A549 (cell line): ENCODE data around the gene YDJC. TPM values are rescaled to one million over a fixed set of nuclear protein-coding genes. Genes with fewer than 3 reads are reported as not detected.

Experiments
- ATAC-seq, 2 experiments: fragments of 200-7000 bp in 1 of 2; fragments of >200 bp in 1 of 2; cut with Nextera tagmentation in 1 of 2; cut with Tn5 transposase in 1 of 2; 3 replicates each; pipeline versions ENCODE4 v1.8.0 to v1.9.1; 2018 to 2020; ENCODE audit warnings: mild to moderate bottlenecking in 1 of 2, moderate library complexity in 1 of 2
- CTCF ChIA-PET: fragments of 300-600 bp; sonication (Branson Sonifier 250); formaldehyde crosslinking; extraction: SDS; loops from one replicate; lab custom pipeline; 2021; ENCODE audit warnings: antibody characterized with exemption, inconsistent platforms; lab: Yijun Ruan, JAX
- POLR2A ChIA-PET: fragments of 350-600 bp; formaldehyde crosslinking; extraction: SDS; loops from one replicate; lab custom pipeline; 2021; ENCODE audit warnings: antibody characterized with exemption, inconsistent platforms; lab: Yijun Ruan, JAX
- DNase-seq, 2 experiments: peaks; one replicate each; pipeline versions ENCODE4 v3.0.0 to v3.0.0-alpha.2; 2011 to 2016; ENCODE audit warnings: low read depth in 1 of 2, low spot score in 1 of 2
- FAIRE-seq: peaks from 2 replicates; lab custom pipeline; 2011; peaks lifted over from hg19 to GRCh38; lab: Jason Lieb, UNC
- H3K27ac ChIP-seq, 2 experiments: fragments of >200 bp; sonication (Bioruptor Twin); formaldehyde crosslinking; 3 replicates each; pipeline ENCODE4 v1.5.1; 2016 to 2017
- H3K4me1 ChIP-seq: fragments of >200 bp; sonication (Bioruptor Twin); formaldehyde crosslinking; 3 replicates; pipeline ENCODE4 v1.6.1; 2016
- H3K4me2 ChIP-seq: fragments of >200 bp; sonication (Bioruptor Twin); formaldehyde crosslinking; 3 replicates; pipeline ENCODE4 v1.6.1; 2016
- H3K4me3 ChIP-seq: fragments of >200 bp; sonication (Bioruptor Twin); formaldehyde crosslinking; 3 replicates; pipeline ENCODE4 v1.5.1; 2016
- H3K9me3 ChIP-seq: fragments of >200 bp; sonication (Bioruptor Twin); formaldehyde crosslinking; 3 replicates; pipeline ENCODE4 v1.6.1; 2016
- CBX8 ChIP-seq: fragments of 200-600 bp; sonication (generic); IDR thresholded peaks from 2 replicates; pipeline ENCODE4 v1.6.1; 2016
- CHD2 ChIP-seq: fragments of 150-350 bp; IDR thresholded peaks from 2 replicates; pipeline ENCODE4 v1.6.1; 2014; ENCODE audit warnings: low read length; ENCODE audit not compliant: partially characterized antibody
- ESRRA ChIP-seq: fragments of 150-350 bp; IDR thresholded peaks from 2 replicates; pipeline ENCODE4 v1.6.1; 2014; ENCODE audit warnings: mild to moderate bottlenecking, low read length, borderline replicate concordance
- FOSB ChIP-seq: fragments of 250-450 bp; sonication (Bioruptor Pico); IDR thresholded peaks from 2 replicates; pipeline ENCODE4 v1.5.0; 2020; ENCODE audit warnings: mild to moderate bottlenecking, moderate library complexity
- MAFK ChIP-seq: fragments of 450-650 bp; IDR thresholded peaks from 2 replicates; pipeline ENCODE4 v1.6.1; 2014; ENCODE audit not compliant: partially characterized antibody
- NR3C1 ChIP-seq: fragments of >200 bp; sonication (Bioruptor Twin); formaldehyde crosslinking; IDR thresholded peaks from 3 replicates; pipeline ENCODE4 v1.6.1; 2017
- PHF8 ChIP-seq: fragments of 200-600 bp; sonication (generic); IDR thresholded peaks from 2 replicates; pipeline ENCODE4 v1.6.1; 2016; ENCODE audit warnings: low read depth, mild to moderate bottlenecking, antibody characterized with exemption, moderate library complexity, borderline replicate concordance
- POLR2AphosphoS2 ChIP-seq: conservative IDR thresholded peaks from 2 replicates; pipeline ENCODE4 v1.6.1; 2012; ENCODE audit warnings: low read length, improper control_type of control experiment, inconsistent platforms
- RNF2 ChIP-seq: fragments of 200-600 bp; sonication (generic); IDR thresholded peaks from 2 replicates; pipeline ENCODE4 v1.6.1; 2016; ENCODE audit warnings: low read depth, mild to moderate bottlenecking, antibody characterized with exemption, moderate library complexity, borderline replicate concordance
- TFCP2L1 ChIP-seq: fragments of 250-450 bp; sonication (Bioruptor Pico); IDR thresholded peaks from 2 replicates; pipeline ENCODE4 v1.5.0; 2021; ENCODE audit warnings: mild to moderate bottlenecking
- ZFP36 ChIP-seq: fragments of 450-650 bp; IDR thresholded peaks from 2 replicates; pipeline ENCODE4 v1.6.1; 2014; ENCODE audit warnings: borderline replicate concordance; ENCODE audit not compliant: partially characterized antibody
- ZNF302 ChIP-seq: fragments of 250-450 bp; sonication (Bioruptor Pico); IDR thresholded peaks from 2 replicates; pipeline ENCODE4 v1.9.0; 2021; ENCODE audit warnings: inconsistent platforms, mild to moderate bottlenecking, moderate library complexity
- ZSCAN20 ChIP-seq: fragments of 250-450 bp; sonication (Bioruptor Pico); IDR thresholded peaks from 2 replicates; pipeline ENCODE4 v1.8.0; 2022; ENCODE audit warnings: mild to moderate bottlenecking, moderate library complexity
- WGBS: methylation state at CpG from one replicate; pipeline ENCODE4 v1.1.6; 2017; ENCODE audit errors: missing lambda C conversion rate; 5-methylcytosine and 5-hydroxymethylcytosine counted together
- polyA plus RNA-seq, 4 experiments: library from polyadenylated mRNA; depleted of rRNA in 3 of 4; stranded (reverse); fragments of >200 nt; fragmentation: RNase III in 1 of 4; extraction: RNeasy Plus Mini Kit Qiagen cat#74134 plus additional on column Dnase treatment in 1 of 4; gene quantifications; 2 replicates in 3 of 4; 3 replicates in 1 of 4; pipeline ENCODE4 v1.2.3, GENCODE V29; 2011 to 2017
- TF ChIP-seq, protein P1 (sequence below): fragments of >200 bp; sonication (Bioruptor Twin); formaldehyde crosslinking; IDR thresholded peaks from 2 replicates; pipeline ENCODE4 v1.6.1; 2016
- TF ChIP-seq, protein P2 (sequence below): fragments of >200 bp; sonication (Bioruptor Twin); formaldehyde crosslinking; IDR thresholded peaks from 3 replicates; pipeline ENCODE4 v1.6.1; 2016
- TF ChIP-seq, protein P3 (sequence below): fragments of >200 bp; sonication (Bioruptor Twin); formaldehyde crosslinking; IDR thresholded peaks from 3 replicates; pipeline ENCODE4 v1.5.1; 2016

The YDJC gene
- polyA plus RNA-seq, 2 of the 4 experiments (the other 2 are of a cell fraction): 24.8 to 28.3 TPM

DNA sequence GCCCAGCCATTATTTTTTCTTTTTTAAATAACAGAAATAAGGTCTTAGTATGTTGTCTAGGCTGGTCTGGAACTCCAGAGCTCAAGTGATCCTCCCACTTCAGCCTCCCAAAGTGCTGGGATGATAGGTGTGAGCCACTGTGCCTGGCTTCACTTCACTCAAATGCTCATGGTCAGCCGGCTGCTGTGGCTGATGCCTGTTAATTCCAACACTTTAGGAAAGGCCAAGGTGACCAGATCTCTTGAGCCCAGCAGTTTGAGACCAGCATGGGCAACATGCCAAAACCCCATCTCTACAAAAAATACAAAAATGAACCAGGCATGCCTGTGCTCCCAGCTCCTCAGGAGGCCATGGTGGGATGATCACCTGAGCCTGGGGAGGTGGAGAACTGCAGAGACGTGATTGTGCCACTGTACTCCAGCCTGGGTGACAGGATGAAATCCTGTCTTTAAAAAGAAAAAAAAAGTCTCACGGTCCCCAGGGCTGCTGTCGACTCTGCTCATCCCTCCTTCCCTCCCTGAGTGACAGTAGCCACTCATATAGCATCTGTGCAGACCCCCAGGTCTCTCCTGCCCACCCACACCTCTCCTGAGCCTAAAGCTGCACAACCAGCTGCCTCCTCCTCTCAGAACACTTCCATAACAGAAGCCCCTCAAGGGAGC lies 3.6 kb downstream of the YDJC start:
- no peak overlapping the region for H3K4me2 ChIP-seq
- TF ChIP-seq CBX8 (no peak), NR3C1 (no peak), ZNF302 (CRISPR knock-in tag) (no peak), FOSB (no peak), PHF8 (no peak)
- TF ChIP-seq, all 56 proteins: peak for 0
- no peak overlapping the region for H3K27ac ChIP-seq
- DNase-seq (no peak), ATAC-seq (no peak), FAIRE-seq (no peak)
- 72% methylated on average over 4 of the region's 4 CpGs for WGBS
- CTCF ChIA-PET: interaction anchor here (1.0 to 9.7 kb wide), 3 partner anchors 10 to 20 kb away, joined by 3 to 133 read pairs (median 35); partner anchors contain the start of gene SDF2L1
- POLR2A ChIA-PET: interaction anchor here (2.7 kb wide), 1 partner anchor 16 kb away, joined by 10 read pairs; the partner anchor contains the start of gene SDF2L1
- no peak overlapping the region for H3K4me3 ChIP-seq
- H3K9me3 ChIP-seq: no peaks in the 10 kb centered on the region
- H3K4me1 ChIP-seq: peaks cover 14% of the 10 kb centered on the region; the same call in 1 of the 3 replicates

DNA sequence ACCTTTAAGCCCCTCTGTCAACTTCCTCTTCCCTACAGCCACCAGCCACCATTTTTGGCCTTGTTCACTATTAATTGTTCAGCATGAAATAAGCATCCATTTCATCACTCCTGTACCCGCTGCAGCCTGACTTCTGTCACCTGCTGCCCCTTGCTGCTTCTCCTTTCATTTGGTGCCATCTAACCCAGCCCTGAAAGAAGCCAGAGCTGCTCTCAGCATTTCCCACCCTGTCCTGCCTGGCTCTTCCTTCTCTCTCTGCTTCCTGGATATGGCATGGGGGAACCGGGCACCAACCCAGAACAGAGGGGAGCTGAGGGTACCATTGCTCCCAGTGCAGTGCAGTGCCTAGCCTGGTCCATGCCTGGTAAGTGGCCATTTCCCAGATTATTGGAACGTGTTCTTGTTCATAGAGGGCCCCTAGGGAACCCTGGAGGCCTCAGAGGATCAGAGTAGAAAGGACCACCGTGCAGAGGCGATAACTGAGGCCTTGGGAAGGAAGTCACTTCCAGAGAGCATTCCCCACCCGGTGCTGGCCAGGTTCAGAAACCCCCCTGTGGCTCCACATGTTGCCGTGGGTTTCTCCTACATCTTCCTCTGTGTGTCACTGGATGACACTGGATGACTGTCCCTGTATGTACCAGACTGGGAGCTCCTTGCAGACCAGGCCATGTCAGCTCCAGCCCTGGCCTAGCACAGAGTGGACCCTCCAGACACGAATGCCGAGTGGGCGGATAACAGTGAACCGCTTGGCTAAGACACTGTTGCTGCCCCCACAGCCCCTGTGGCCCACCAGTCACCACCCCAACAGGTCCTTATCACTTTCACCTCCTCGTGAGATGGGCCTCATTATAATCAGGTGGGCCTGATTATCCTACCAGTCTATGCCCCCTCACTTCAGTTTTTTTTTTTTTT lies 4.7 kb downstream of the YDJC start:
- H3K9me3 ChIP-seq: no peaks in the 10 kb centered on the region
- TF ChIP-seq ZFP36 (no peak), POLR2AphosphoS2 (no peak; the same call in 1 of the 2 replicates), PHF8 (no peak), ZSCAN20 (CRISPR knock-in tag) (no peak), ESRRA (no peak), RNF2 (no peak), ZNF302 (CRISPR knock-in tag) (no peak), MAFK (no peak)
- TF ChIP-seq, protein P1, sequence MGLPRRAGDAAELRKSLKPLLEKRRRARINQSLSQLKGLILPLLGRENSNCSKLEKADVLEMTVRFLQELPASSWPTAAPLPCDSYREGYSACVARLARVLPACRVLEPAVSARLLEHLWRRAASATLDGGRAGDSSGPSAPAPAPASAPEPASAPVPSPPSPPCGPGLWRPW: no peak
- TF ChIP-seq, protein P2, sequence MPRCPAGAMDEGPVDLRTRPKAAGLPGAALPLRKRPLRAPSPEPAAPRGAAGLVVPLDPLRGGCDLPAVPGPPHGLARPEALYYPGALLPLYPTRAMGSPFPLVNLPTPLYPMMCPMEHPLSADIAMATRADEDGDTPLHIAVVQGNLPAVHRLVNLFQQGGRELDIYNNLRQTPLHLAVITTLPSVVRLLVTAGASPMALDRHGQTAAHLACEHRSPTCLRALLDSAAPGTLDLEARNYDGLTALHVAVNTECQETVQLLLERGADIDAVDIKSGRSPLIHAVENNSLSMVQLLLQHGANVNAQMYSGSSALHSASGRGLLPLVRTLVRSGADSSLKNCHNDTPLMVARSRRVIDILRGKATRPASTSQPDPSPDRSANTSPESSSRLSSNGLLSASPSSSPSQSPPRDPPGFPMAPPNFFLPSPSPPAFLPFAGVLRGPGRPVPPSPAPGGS: no peak
- H3K27ac ChIP-seq: no peak overlapping the region
- DNase-seq (no peak), ATAC-seq (no peak), FAIRE-seq (no peak)
- peaks cover 14% of the 10 kb centered on the region; the same call in 1 of the 3 replicates for H3K4me1 ChIP-seq
- ChIA-PET POLR2A (interaction anchor here (2.7 kb wide), 1 partner anchor 17 kb away, joined by 10 read pairs; the partner anchor contains the start of gene SDF2L1), CTCF (interaction anchor here (0.6 to 2.8 kb wide), 5 partner anchors 10 to 35 kb away, joined by 3 to 14 read pairs (median 8); partner anchors contain the start of gene SDF2L1)
- WGBS: 95% methylated on average over 12 of the region's 12 CpGs
- no peak overlapping the region for H3K4me2 ChIP-seq
- no peak overlapping the region for H3K4me3 ChIP-seq

DNA sequence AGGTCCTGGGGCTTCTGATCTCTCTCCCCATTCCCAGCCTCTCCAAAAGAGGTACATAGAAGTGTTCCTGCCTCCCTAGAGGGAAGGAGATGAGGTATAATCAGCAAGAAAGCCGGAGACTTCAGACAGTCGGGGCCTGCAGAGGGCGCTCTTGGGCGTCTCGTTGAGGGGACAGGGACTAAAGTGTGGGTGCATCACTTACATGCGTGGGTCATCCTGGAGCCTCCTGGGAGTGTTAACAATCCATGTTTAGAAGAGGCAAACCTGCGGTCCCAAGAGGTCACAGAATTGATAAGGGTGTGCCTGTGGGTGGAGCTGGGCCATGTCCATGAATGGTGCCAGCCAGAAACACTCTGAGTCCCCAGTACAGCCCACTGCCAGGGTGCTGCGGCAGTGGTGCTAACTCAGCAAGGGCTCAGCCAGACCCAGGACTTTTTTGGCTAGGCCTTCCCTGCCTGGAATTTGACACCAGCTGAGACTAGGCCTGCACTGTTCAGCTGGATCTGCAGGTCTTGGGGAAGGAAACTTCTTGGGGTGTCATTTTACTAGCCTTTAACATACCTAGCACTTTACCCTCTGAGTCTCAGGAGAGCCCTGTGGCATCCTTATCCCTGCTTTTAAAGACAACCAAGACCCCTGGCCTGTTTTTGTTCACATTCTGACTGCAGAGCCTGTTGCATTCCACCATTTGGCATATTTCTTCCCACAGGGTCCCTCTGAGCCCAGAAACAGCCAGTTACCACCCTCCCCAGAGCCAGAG lies 5.5 kb downstream of the YDJC start:
- H3K9me3 ChIP-seq: no peaks in the 10 kb centered on the region
- ATAC-seq: peak; percentile 53 to 58
- peak in 1 of 2 experiments; percentile 31 for DNase-seq
- TF ChIP-seq, protein P3, sequence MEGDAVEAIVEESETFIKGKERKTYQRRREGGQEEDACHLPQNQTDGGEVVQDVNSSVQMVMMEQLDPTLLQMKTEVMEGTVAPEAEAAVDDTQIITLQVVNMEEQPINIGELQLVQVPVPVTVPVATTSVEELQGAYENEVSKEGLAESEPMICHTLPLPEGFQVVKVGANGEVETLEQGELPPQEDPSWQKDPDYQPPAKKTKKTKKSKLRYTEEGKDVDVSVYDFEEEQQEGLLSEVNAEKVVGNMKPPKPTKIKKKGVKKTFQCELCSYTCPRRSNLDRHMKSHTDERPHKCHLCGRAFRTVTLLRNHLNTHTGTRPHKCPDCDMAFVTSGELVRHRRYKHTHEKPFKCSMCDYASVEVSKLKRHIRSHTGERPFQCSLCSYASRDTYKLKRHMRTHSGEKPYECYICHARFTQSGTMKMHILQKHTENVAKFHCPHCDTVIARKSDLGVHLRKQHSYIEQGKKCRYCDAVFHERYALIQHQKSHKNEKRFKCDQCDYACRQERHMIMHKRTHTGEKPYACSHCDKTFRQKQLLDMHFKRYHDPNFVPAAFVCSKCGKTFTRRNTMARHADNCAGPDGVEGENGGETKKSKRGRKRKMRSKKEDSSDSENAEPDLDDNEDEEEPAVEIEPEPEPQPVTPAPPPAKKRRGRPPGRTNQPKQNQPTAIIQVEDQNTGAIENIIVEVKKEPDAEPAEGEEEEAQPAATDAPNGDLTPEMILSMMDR: peak; percentile 52
- TF ChIP-seq TFCP2L1: 0 out of 2 replicates have a peak, but pooled peaks have one; percentile 34
- no peak for TF ChIP-seq CHD2
- no peak for FAIRE-seq
- POLR2A ChIA-PET: interaction anchor here (1.1 to 2.7 kb wide), 2 partner anchors 18 kb away, joined by 4 to 10 read pairs; partner anchors contain the start of gene SDF2L1
- H3K27ac ChIP-seq: 0 out of 6 replicates have a peak overlapping the region, but pooled peaks of 1 of the 2 experiments have one; percentile 46
- no peak overlapping the region for H3K4me2 ChIP-seq
- 24% methylated on average over 3 of the region's 8 CpGs for WGBS
- no peak overlapping the region for H3K4me3 ChIP-seq
- CTCF ChIA-PET: interaction anchor here (0.6 to 2.8 kb wide), 5 partner anchors 9 to 34 kb away, joined by 3 to 14 read pairs (median 8); partner anchors contain the start of gene SDF2L1
- peaks cover 15% of the 10 kb centered on the region; the same call in 1 of the 3 replicates for H3K4me1 ChIP-seq
